HCT116 (cell line): Measurements from ENCODE around the gene NUDT4. TPM values are rescaled to one million over a fixed set of nuclear protein-coding genes. Genes with fewer than 3 reads are reported as not detected.

Source experiments
- ATAC-seq: fragments of 200-7000 bp; cut with Tn5 transposase; 2 replicates; pipeline ENCODE4 v1.9.1; 2020; ENCODE audit warnings: mild to moderate bottlenecking, moderate library complexity
- BruUV-seq: library from RNA; stranded (reverse); fragments of 400-500 nt; replicated peaks from 2 replicates; lab custom pipeline; 2021; lab: Mats Ljungman, UMichigan
- CTCF ChIA-PET: fragments of 300-600 bp; sonication (Branson Sonifier 250); formaldehyde crosslinking; loops from one replicate; lab custom pipeline; 2021; ENCODE audit warnings: antibody characterized with exemption; lab: Charles Lee
- POLR2A ChIA-PET: fragments of 300-600, 350-600 bp; sonication (Branson Sonifier 250); formaldehyde crosslinking; loops from one replicate; lab custom pipeline; 2021; ENCODE audit warnings: antibody characterized with exemption; lab: Charles Lee
- RAD21 ChIA-PET, 2 experiments: fragments of 300-600 bp; sonication (Branson Sonifier 250); formaldehyde crosslinking; loops; one replicate each; lab custom pipeline; 2023; ENCODE audit warnings: low total read pairs in 2 of 2; ENCODE audit not compliant: uncharacterized antibody in 2 of 2, unreplicated experiment in 2 of 2, low non-redundant PET in 1 of 2; lab: Charles Lee
- DNase-seq: peaks from one replicate; pipeline ENCODE4 v3.0.0-alpha.2; 2010; ENCODE audit warnings: low read depth, low spot score
- H2AFZ ChIP-seq: fragments of 200-600 bp; shearing (Covaris generic), sonication (generic); 2 replicates; pipeline ENCODE4 v1.6.1; 2017; ENCODE audit warnings: low read depth, mixed run types, mixed read lengths, antibody characterized with exemption, low read length; ENCODE audit not compliant: poor library complexity, severe bottlenecking
- H3K27ac ChIP-seq: 2 replicates; pipeline ENCODE4 v1.5.1; 2012; ENCODE audit warnings: low read depth, low read length
- H3K27me3 ChIP-seq: fragments of 200-600 bp; sonication (generic); 2 replicates; pipeline ENCODE4 v1.6.1; 2016; ENCODE audit warnings: mixed run types, low read length, mixed read lengths; ENCODE audit not compliant: insufficient read depth
- H3K36me3 ChIP-seq, 2 experiments: fragments of 200-500 bp in 1 of 2; fragments of 200-600 bp in 1 of 2; sonication (Bioruptor generic) in 1 of 2; sonication (generic) in 1 of 2; 2 replicates each; pipeline versions ENCODE4 v1.5.1 to v1.6.1; 2014 to 2016; ENCODE audit warnings: low read length in 2 of 2, inconsistent platforms in 1 of 2, mixed read lengths in 1 of 2, mixed run types in 1 of 2; ENCODE audit not compliant: insufficient read depth in 2 of 2, control insufficient read depth in 1 of 2
- H3K4me1 ChIP-seq, 2 experiments: fragments of 200-600 bp in 1 of 2; sonication (generic) in 1 of 2; 2 replicates each; pipeline versions ENCODE4 v1.5.1 to v1.6.1; 2012 to 2017; ENCODE audit warnings: low read length in 2 of 2, inconsistent platforms in 1 of 2, mild to moderate bottlenecking in 1 of 2, mixed read lengths in 1 of 2, mixed run types in 1 of 2, moderate library complexity in 1 of 2; ENCODE audit not compliant: insufficient read depth in 2 of 2, control insufficient read depth in 1 of 2
- H3K4me2 ChIP-seq: fragments of 200-600 bp; sonication (generic); 2 replicates; pipeline ENCODE4 v1.6.1; 2017; ENCODE audit warnings: mixed run types, low read length, mixed read lengths
- H3K4me3 ChIP-seq, 2 experiments: fragments of 200-600 bp in 1 of 2; sonication (generic) in 1 of 2; replicated peaks in 1 of 2; 2 replicates each; pipeline ENCODE4 v1.5.1; 2011 to 2016; ENCODE audit warnings: low read length in 2 of 2, control low read depth in 1 of 2, low read depth in 1 of 2, mild to moderate bottlenecking in 1 of 2, mixed read lengths in 1 of 2, mixed run types in 1 of 2
- H3K79me2 ChIP-seq: fragments of 200-600 bp; sonication (generic); 2 replicates; pipeline ENCODE4 v1.6.1; 2017; ENCODE audit warnings: mild to moderate bottlenecking, mixed run types, low read length, moderate library complexity, mixed read lengths; ENCODE audit not compliant: insufficient read depth
- H3K9ac ChIP-seq: fragments of 200-600 bp; sonication (generic); 2 replicates; pipeline ENCODE4 v1.6.1; 2016; ENCODE audit warnings: low read length, mixed read lengths
- H3K9me2 ChIP-seq: fragments of 200-600 bp; sonication (generic), shearing (Covaris generic); 2 replicates; pipeline ENCODE4 v1.6.1; 2017; ENCODE audit warnings: mixed run types, mild to moderate bottlenecking, moderate library complexity; ENCODE audit not compliant: insufficient read depth
- H3K9me3 ChIP-seq, 2 experiments: fragments of 200-500 bp in 1 of 2; fragments of 200-600 bp in 1 of 2; sonication (Bioruptor generic) in 1 of 2; sonication (generic) in 1 of 2; 2 replicates each; pipeline ENCODE4 v1.6.1; 2014 to 2017; ENCODE audit warnings: low read length in 2 of 2, mixed read lengths in 2 of 2, inconsistent platforms in 1 of 2, low read depth in 1 of 2, mild to moderate bottlenecking in 1 of 2, mixed run types in 1 of 2, moderate library complexity in 1 of 2; ENCODE audit not compliant: control insufficient read depth in 1 of 2, insufficient read depth in 1 of 2
- H4K20me1 ChIP-seq: fragments of 200-600 bp; sonication (generic), shearing (Covaris generic); 2 replicates; pipeline ENCODE4 v1.6.1; 2017; ENCODE audit warnings: mixed run types, mild to moderate bottlenecking, moderate library complexity; ENCODE audit not compliant: insufficient read depth
- CBX3 ChIP-seq: IDR thresholded peaks from 2 replicates; pipeline ENCODE4 v1.6.1; 2012; ENCODE audit warnings: low read depth
- CEBPB ChIP-seq: IDR thresholded peaks from 2 replicates; pipeline ENCODE4 v1.6.1; 2012; ENCODE audit warnings: low read depth
- CTCF ChIP-seq, 3 experiments: fragments of 200-600 bp in 1 of 3; sonication (generic) in 1 of 3; IDR thresholded peaks in 2 of 3; conservative IDR thresholded peaks in 1 of 3; 2 replicates each; pipeline ENCODE4 v1.5.1; 2012 to 2017; ENCODE audit warnings: low read depth in 2 of 3, low read length in 2 of 3, antibody characterized with exemption in 1 of 3, borderline replicate concordance in 1 of 3, control low read depth in 1 of 3, mild to moderate bottlenecking in 1 of 3, mixed read lengths in 1 of 3, mixed run types in 1 of 3, moderate library complexity in 1 of 3; ENCODE audit not compliant: insufficient read depth in 1 of 3
- EGR1 ChIP-seq: IDR thresholded peaks from 2 replicates; pipeline ENCODE4 v1.6.1; 2012; ENCODE audit warnings: low read depth
- ELF1 ChIP-seq: IDR thresholded peaks from 2 replicates; pipeline ENCODE4 v1.6.1; 2012; ENCODE audit warnings: low read depth, borderline replicate concordance
- EZH2 ChIP-seq: fragments of 200-600 bp; sonication (generic); IDR thresholded peaks from 2 replicates; pipeline ENCODE4 v1.6.1; 2017; ENCODE audit warnings: antibody characterized with exemption, mixed run types
- EZH2phosphoT487 ChIP-seq: fragments of 200-600 bp; IDR thresholded peaks from 2 replicates; pipeline ENCODE4 v1.6.1; 2018; ENCODE audit warnings: antibody characterized with exemption, borderline replicate concordance
- FOSL1 ChIP-seq: IDR thresholded peaks from 2 replicates; pipeline ENCODE4 v1.6.1; 2012; ENCODE audit warnings: low read depth
- JUND ChIP-seq: IDR thresholded peaks from 2 replicates; pipeline ENCODE4 v1.6.1; 2012
- MAX ChIP-seq: IDR thresholded peaks from 2 replicates; pipeline ENCODE4 v1.6.1; 2012
- POLR2A ChIP-seq: IDR thresholded peaks from 2 replicates; pipeline ENCODE4 v1.7.0; 2011; ENCODE audit warnings: borderline replicate concordance; ENCODE audit not compliant: insufficient read depth, insufficient read length; ENCODE audit errors: extremely low read depth
- POLR2AphosphoS5 ChIP-seq: IDR thresholded peaks from 2 replicates; pipeline ENCODE4 v1.6.1; 2011; ENCODE audit warnings: mild to moderate bottlenecking, low read depth, low read length, moderate library complexity
- REST ChIP-seq: IDR thresholded peaks from 2 replicates; pipeline ENCODE4 v1.6.1; 2012; ENCODE audit warnings: low read depth
- SP1 ChIP-seq: IDR thresholded peaks from 2 replicates; pipeline ENCODE4 v1.6.1; 2012; ENCODE audit warnings: low read depth
- SRF ChIP-seq: IDR thresholded peaks from 2 replicates; pipeline ENCODE4 v1.6.1; 2012; ENCODE audit warnings: low read depth
- ZNF274 ChIP-seq: fragments of 200-500 bp; sonication (Bioruptor generic); IDR thresholded peaks from 2 replicates; pipeline ENCODE4 v1.6.1; 2014; ENCODE audit warnings: mild to moderate bottlenecking, low read depth, low read length, inconsistent platforms
- intact Hi-C: fragments of 100-400 bp; cut with micrococcal nuclease; formaldehyde crosslinking; loops from 2 replicates; pipeline ENCODE4 v1.10.0; 2022
- total RNA-seq: library from RNA; stranded (reverse); gene quantifications from one replicate; pipeline ENCODE4 v1.2.1, GENCODE V29; 2021; ENCODE audit not compliant: unreplicated experiment

The NUDT4 gene
- total RNA-seq, 1 experiment from 2014 or later, result 41.2 TPM

GRCh38 chr12:93370947-93371346 is 6.8 kb upstream of the NUDT4 start:
- no peaks in the 10 kb centered on the region for H3K4me1 ChIP-seq
- H2AFZ ChIP-seq, result no peak overlapping the region
- no peaks in the 10 kb centered on the region for H3K9me3 ChIP-seq
- no peaks in the 10 kb centered on the region for H3K9me2 ChIP-seq
- H3K27ac ChIP-seq, result no peak overlapping the region
- POLR2A ChIA-PET, result no interaction called here
- H3K79me2 ChIP-seq, result no peaks in the 10 kb centered on the region
- RAD21 ChIA-PET, result no interaction called here
- no peak for DNase-seq
- H3K4me3 ChIP-seq, result no peak overlapping the region
- BruUV-seq, result no TSS peak
- no peaks in the 10 kb centered on the region for H4K20me1 ChIP-seq
- no peak overlapping the region for H3K4me2 ChIP-seq
- CTCF ChIA-PET, result no interaction called here
- no peak for ATAC-seq
- no peak overlapping the region for H3K9ac ChIP-seq
- H3K36me3 ChIP-seq, result no peaks in the 10 kb centered on the region
- no peak for TF ChIP-seq SP1
- no peaks in the 10 kb centered on the region for H3K27me3 ChIP-seq
- intact Hi-C loops, result no loop called here

GRCh38 chr12:93373961-93374656 is 3.6 kb upstream of the NUDT4 start:
- Histone ChIP-seq H3K4me3 (no peak overlapping the region), H4K20me1 (no peaks in the 10 kb centered on the region), H3K9me2 (no peaks in the 10 kb centered on the region), H2AFZ (no peak overlapping the region), H3K27me3 (no peaks in the 10 kb centered on the region), H3K36me3 (no peaks in the 10 kb centered on the region), H3K9ac (no peak overlapping the region), H3K4me1 (peaks cover 0 to 13% of the 10 kb centered on the region in 2 experiments; a peak in 3 of 4 replicates), H3K79me2 (peaks cover 9% of the 10 kb centered on the region), H3K9me3 (no peaks in the 10 kb centered on the region), H3K4me2 (no peak overlapping the region), H3K27ac (no peak overlapping the region)
- TF ChIP-seq MAX (no peak), POLR2AphosphoS5 (no peak), EZH2phosphoT487 (no peak), REST (no peak), SRF (no peak), ZNF274 (no peak), POLR2A (no peak), CEBPB (no peak), CBX3 (no peak), EGR1 (no peak), EZH2 (no peak), CTCF (IDR thresholded peaks at IDR 0.05 in 2 of 3, conservative IDR thresholded peaks at IDR 0.05 in 1 of 3; ENCODE audit: borderline replicate concordance in 1 of 3, insufficient read depth in 1 of 3, low read depth in 2 of 3, low read length in 2 of 3) (no peak), ELF1 (no peak), FOSL1 (no peak), JUND (no peak)
- RAD21 ChIA-PET, result no interaction called here
- BruUV-seq, result no TSS peak
- DNase-seq (no peak), ATAC-seq (no peak)
- CTCF ChIA-PET, result no interaction called here
- intact Hi-C loops, result no loop called here
- POLR2A ChIA-PET, result no interaction called here
